ENCODE results near the gene DNMBP. TPM values are rescaled to one million over a fixed set of nuclear protein-coding genes. Genes with fewer than 3 reads are reported as not detected.
"Not testable (repeated sequence)": the region's sequence is repeated elsewhere in the genome, so short reads cannot be mapped to it uniquely, and the experiment has no call there.

The DNMBP gene
- total RNA-seq, 2 experiments from 2014 or later: 2.0 to 2.4 TPM

- CTCF ChIA-PET: no interaction called here
- POLR2A ChIA-PET: no interaction called here
These were observed 129.5 kb downstream of the DNMBP start for GRCh38 chr10:99880080-99880835.

GRCh38 chr10:99875473-99875872 is 134.3 kb downstream of the DNMBP start:
- CTCF ChIA-PET: no interaction called here
- POLR2A ChIA-PET: no interaction called here

GRCh38 chr10:99874341-99875085 is 135.2 kb downstream of the DNMBP start:
- CTCF ChIA-PET: interaction anchor here (0.6 to 1.2 kb wide), 2 partner anchors 29 to 1016 kb away, joined by 3 read pairs; no protein-coding TSS in a partner anchor
- POLR2A ChIA-PET: no interaction called here

GRCh38 chr10:99873846-99874245 is 135.9 kb downstream of the DNMBP start:
- POLR2A ChIA-PET: no interaction called here
- CTCF ChIA-PET: interaction anchor here (1.2 kb wide), 1 partner anchor 28 kb away, joined by 3 read pairs; no protein-coding TSS in a partner anchor

- ChIA-PET POLR2A (no interaction called here), CTCF (interaction anchor here (0.9 kb wide), 1 partner anchor 173 kb away, joined by 3 read pairs; no protein-coding TSS in a partner anchor)
These were observed 137.2 kb downstream of the DNMBP start for GRCh38 chr10:99872367-99873162.

- POLR2A ChIA-PET: interaction anchor here (0.6 to 1.1 kb wide), 3 partner anchors 17 to 194 kb away, joined by 3 to 9 read pairs (median 3); partner anchors contain the start of genes COX15 and CUTC
- CTCF ChIA-PET: interaction anchor here (0.7 to 1.1 kb wide), 3 partner anchors 14 to 175 kb away, joined by 3 to 5 read pairs (median 3); no protein-coding TSS in a partner anchor
These were observed 139.5 kb downstream of the DNMBP start for GRCh38 chr10:99870123-99870730.

- ChIA-PET POLR2A (interaction anchor here (1.1 kb wide), 1 partner anchor 137 kb away, joined by 9 read pairs; the partner anchor contains the start of genes COX15 and CUTC), CTCF (interaction anchor here (0.9 to 1.4 kb wide), 3 partner anchors 14 to 176 kb away, joined by 3 to 5 read pairs (median 3); no protein-coding TSS in a partner anchor)
These were observed 140.1 kb downstream of the DNMBP start for GRCh38 chr10:99869581-99870122.

GRCh38 chr10:99867250-99867649 is 142.5 kb downstream of the DNMBP start:
- CTCF ChIA-PET: not testable (repeated sequence)
- POLR2A ChIA-PET: interaction anchor here (0.6 kb wide), 1 partner anchor 184 kb away, joined by 5 read pairs; no protein-coding TSS in a partner anchor

GRCh38 chr10:99863535-99864240 is 146.1 kb downstream of the DNMBP start:
- POLR2A ChIA-PET: not testable (repeated sequence)

GRCh38 chr10:99860466-99860865 is 149.3 kb downstream of the DNMBP start:
- ChIA-PET POLR2A (no interaction called here), CTCF (interaction anchor here (0.7 kb wide), 1 partner anchor 104 kb away, joined by 3 read pairs; no protein-coding TSS in a partner anchor)

More at GRCh38 chr10:99863535-99864240, 146.1 kb downstream of the DNMBP start:
- CTCF ChIA-PET: not testable (repeated sequence)

GRCh38 chr10:99859585-99859984 is 150.2 kb downstream of the DNMBP start:
- POLR2A ChIA-PET: no interaction called here

GRCh38 chr10:99858849-99859248 is 150.9 kb downstream of the DNMBP start:
- CTCF ChIA-PET: interaction anchor here (1.0 to 2.0 kb wide), 2 partner anchors 151 to 187 kb away, joined by 3 to 5 read pairs; partner anchors contain the start of gene DNMBP
- POLR2A ChIA-PET: no interaction called here

More at GRCh38 chr10:99859585-99859984, 150.2 kb downstream of the DNMBP start:
- CTCF ChIA-PET: interaction anchor here (0.7 to 2.0 kb wide), 4 partner anchors 150 to 1814 kb away, joined by 3 to 5 read pairs (median 3); partner anchors contain the start of gene DNMBP

- ChIA-PET CTCF (interaction anchor here (0.9 to 2.4 kb wide), 3 partner anchors 10 to 15 kb away, joined by 5 to 7 read pairs (median 7); no protein-coding TSS in a partner anchor), POLR2A (no interaction called here)
These were observed 154.2 kb downstream of the DNMBP start for GRCh38 chr10:99855479-99856071.

GRCh38 chr10:99854860-99855259 is 154.9 kb downstream of the DNMBP start:
- CTCF ChIA-PET: interaction anchor here (2.2 to 2.4 kb wide), 2 partner anchors 9 to 15 kb away, joined by 5 to 7 read pairs; no protein-coding TSS in a partner anchor
- POLR2A ChIA-PET: no interaction called here

GRCh38 chr10:99853655-99854054 is 156.1 kb downstream of the DNMBP start:
- POLR2A ChIA-PET: no interaction called here
- CTCF ChIA-PET: interaction anchor here (0.7 to 2.4 kb wide), 2 partner anchors 8 to 192 kb away, joined by 3 to 7 read pairs; no protein-coding TSS in a partner anchor

- POLR2A ChIA-PET: interaction anchor here (0.5 kb wide), 1 partner anchor 18 kb away, joined by 3 read pairs; no protein-coding TSS in a partner anchor
- CTCF ChIA-PET: interaction anchor here (0.7 kb wide), 1 partner anchor 193 kb away, joined by 3 read pairs; no protein-coding TSS in a partner anchor
These were observed 157.1 kb downstream of the DNMBP start for GRCh38 chr10:99852481-99853213.
